ENCODE data around the gene PLCL2.

GRCh38 chr3:17129556-17129955 is 244.8 kb downstream of the PLCL2 start:
- TF ChIP-seq EZH2phosphoT487 (IDR thresholded peaks at IDR 0.05): no peak
- TF ChIP-seq CTCF (IDR thresholded peaks at IDR 0.05): no peak
